Endodermal cell (in vitro differentiated cells): ENCODE results near the gene DOK7. TPM values are rescaled to one million over a fixed set of nuclear protein-coding genes. Genes with fewer than 3 reads are reported as not detected.

ENCODE experiments used
- DNase-seq: peaks from one replicate; pipeline ENCODE4 v3.0.0-alpha.2; 2017
- H3K27ac ChIP-seq: 2 replicates; pipeline ENCODE4 v1.5.1; 2013; ENCODE audit warnings: mild to moderate bottlenecking, low read depth, low read length, moderate library complexity
- H3K27me3 ChIP-seq: 2 replicates; pipeline ENCODE4 v1.6.1; 2013; ENCODE audit warnings: mild to moderate bottlenecking, low read length, moderate library complexity; ENCODE audit not compliant: insufficient read depth, control insufficient read depth, poor library complexity, severe bottlenecking
- H3K36me3 ChIP-seq: 2 replicates; pipeline ENCODE4 v1.7.0; 2013; ENCODE audit warnings: mild to moderate bottlenecking, low read length, moderate library complexity; ENCODE audit not compliant: control insufficient read depth, insufficient read depth
- H3K4me1 ChIP-seq: one replicate; pipeline ENCODE4 v1.7.0; 2013; ENCODE audit warnings: low read length; ENCODE audit not compliant: control insufficient read depth, insufficient read depth
- H3K4me3 ChIP-seq: 2 replicates; pipeline ENCODE4 v1.5.1; 2013; ENCODE audit warnings: mild to moderate bottlenecking, low read length, moderate library complexity
- H3K9ac ChIP-seq: 2 replicates; pipeline ENCODE4 v1.6.1; 2013; ENCODE audit warnings: mild to moderate bottlenecking, low read length, moderate library complexity; ENCODE audit not compliant: poor library complexity, severe bottlenecking; ENCODE audit errors: extremely low read depth
- H3K9me3 ChIP-seq: 2 replicates; pipeline ENCODE4 v1.6.1; 2013; ENCODE audit warnings: mild to moderate bottlenecking, low read length, moderate library complexity; ENCODE audit not compliant: control insufficient read depth
- H3K27ac Mint-ChIP-seq: 2 replicates; pipeline ENCODE4 v1.8.0; 2020; ENCODE audit warnings: mixed read lengths
- H3K27me3 Mint-ChIP-seq: 2 replicates; pipeline ENCODE4 v1.8.0; 2021; ENCODE audit warnings: mild to moderate bottlenecking, mixed read lengths; ENCODE audit not compliant: insufficient read depth
- H3K36me3 Mint-ChIP-seq: 2 replicates; pipeline ENCODE4 v1.8.0; 2020; ENCODE audit warnings: low read depth, mixed read lengths
- H3K4me1 Mint-ChIP-seq: 2 replicates; pipeline ENCODE4 v1.8.0; 2020; ENCODE audit warnings: mixed read lengths
- H3K4me3 Mint-ChIP-seq: 2 replicates; pipeline ENCODE4 v1.8.0; 2020; ENCODE audit warnings: mild to moderate bottlenecking, moderate library complexity, mixed read lengths
- H3K9me3 Mint-ChIP-seq: 2 replicates; pipeline ENCODE4 v1.8.0; 2020; ENCODE audit warnings: mild to moderate bottlenecking, mixed read lengths
- WGBS, 2 experiments: methylation state at CpG; one replicate each; pipeline versions ENCODE4 v1.1.5 to v1.1.7; 2013; ENCODE audit warnings: missing lambda C conversion rate in 2 of 2, mixed read lengths in 1 of 2; ENCODE audit not compliant: insufficient coverage in 1 of 2, insufficient read length in 1 of 2; 5-methylcytosine and 5-hydroxymethylcytosine counted together
- total RNA-seq, 2 donors: library from RNA; stranded (reverse); fragmentation: NEBNext Ultra II Directional in 1 of 2; extraction: Animal tissue kit (Norgen Biotek cat#: 25700) in 1 of 2; gene quantifications; 2 replicates in 1 of 2; 3 replicates in 1 of 2; pipeline ENCODE4 v1.2.1, GENCODE V29; 2021
- TF ChIP-seq, protein P1 (sequence below): fragments of 200-600 bp; sonication (generic); conservative IDR thresholded peaks from 2 replicates; pipeline ENCODE4 v1.5.0; 2021; ENCODE audit warnings: antibody characterized with exemption, mild to moderate bottlenecking

Gene DOK7
- total RNA-seq, 2 donors from 2014 or later = 0.38 to 1.3 TPM

DNA sequence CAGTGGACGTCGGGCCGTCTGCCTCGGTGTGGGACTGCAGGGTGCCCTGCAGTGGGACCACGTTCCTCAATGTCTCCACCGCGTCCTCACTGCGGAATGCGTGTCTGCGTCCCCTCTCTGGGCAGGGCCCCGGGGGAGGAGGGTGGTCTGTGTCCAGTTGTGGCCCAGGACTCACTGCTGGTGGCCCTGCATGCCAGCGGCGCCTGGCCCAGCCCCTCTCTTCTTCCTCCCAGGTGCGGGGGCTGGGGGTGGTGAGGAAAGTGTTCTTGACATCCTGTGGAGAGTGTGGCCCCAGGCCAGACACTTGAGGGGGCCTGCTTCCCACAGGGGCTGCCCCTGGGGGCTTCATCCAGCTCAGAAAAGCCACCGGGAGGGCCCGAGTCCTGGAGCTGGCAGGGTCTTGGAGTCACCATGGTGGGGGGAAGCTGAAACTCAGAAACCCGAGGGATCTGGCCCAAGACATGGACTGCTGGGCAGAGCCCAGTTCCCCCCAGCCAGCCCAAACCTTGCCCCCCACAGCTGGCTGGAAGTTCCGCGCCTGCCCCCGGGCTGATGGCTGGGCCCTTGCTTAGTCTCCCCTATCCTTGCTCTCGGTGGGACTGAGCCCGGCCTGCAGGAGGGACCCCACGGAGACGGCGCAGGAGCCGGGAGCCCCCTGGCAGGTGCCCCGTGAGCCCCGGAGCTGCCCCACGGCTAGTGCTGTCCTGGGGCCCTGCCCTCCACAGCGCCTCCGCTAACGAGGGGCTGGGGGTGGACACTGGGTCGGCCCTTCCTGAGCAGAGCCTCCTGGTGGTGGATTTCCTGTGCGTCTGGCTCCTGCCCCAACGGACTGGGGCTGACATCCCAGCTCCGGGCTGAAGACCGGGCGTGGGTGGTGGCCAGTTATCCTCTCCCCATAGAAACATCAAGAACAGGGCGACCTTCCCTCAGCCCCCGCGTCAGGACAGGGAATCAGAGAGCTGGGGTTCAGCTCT, 2.9 kb downstream of the DOK7 start:
- no peaks in the 10 kb centered on the region for H3K9me3 ChIP-seq
- Mint-ChIP-seq H3K36me3 (no peaks in the 10 kb centered on the region), H3K27ac (no peak overlapping the region), H3K4me1 (no peaks in the 10 kb centered on the region), H3K27me3 (peaks cover 21% of the 10 kb centered on the region), H3K9me3 (no peaks in the 10 kb centered on the region), H3K4me3 (no peak overlapping the region)
- no peak overlapping the region for H3K4me3 ChIP-seq
- H3K36me3 ChIP-seq = no peaks in the 10 kb centered on the region
- 86 to 88% methylated on average over 16 to 41 of the region's 41 CpGs for WGBS, 2 experiments
- H3K9ac ChIP-seq = no peak overlapping the region
- H3K27me3 ChIP-seq = peaks cover 27% of the 10 kb centered on the region
- no peaks in the 10 kb centered on the region for H3K4me1 ChIP-seq
- DNase-seq = peak; percentile 86
- TF ChIP-seq, protein P1, sequence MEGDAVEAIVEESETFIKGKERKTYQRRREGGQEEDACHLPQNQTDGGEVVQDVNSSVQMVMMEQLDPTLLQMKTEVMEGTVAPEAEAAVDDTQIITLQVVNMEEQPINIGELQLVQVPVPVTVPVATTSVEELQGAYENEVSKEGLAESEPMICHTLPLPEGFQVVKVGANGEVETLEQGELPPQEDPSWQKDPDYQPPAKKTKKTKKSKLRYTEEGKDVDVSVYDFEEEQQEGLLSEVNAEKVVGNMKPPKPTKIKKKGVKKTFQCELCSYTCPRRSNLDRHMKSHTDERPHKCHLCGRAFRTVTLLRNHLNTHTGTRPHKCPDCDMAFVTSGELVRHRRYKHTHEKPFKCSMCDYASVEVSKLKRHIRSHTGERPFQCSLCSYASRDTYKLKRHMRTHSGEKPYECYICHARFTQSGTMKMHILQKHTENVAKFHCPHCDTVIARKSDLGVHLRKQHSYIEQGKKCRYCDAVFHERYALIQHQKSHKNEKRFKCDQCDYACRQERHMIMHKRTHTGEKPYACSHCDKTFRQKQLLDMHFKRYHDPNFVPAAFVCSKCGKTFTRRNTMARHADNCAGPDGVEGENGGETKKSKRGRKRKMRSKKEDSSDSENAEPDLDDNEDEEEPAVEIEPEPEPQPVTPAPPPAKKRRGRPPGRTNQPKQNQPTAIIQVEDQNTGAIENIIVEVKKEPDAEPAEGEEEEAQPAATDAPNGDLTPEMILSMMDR = peak; percentile 78
- no peak overlapping the region for H3K27ac ChIP-seq

DNA sequence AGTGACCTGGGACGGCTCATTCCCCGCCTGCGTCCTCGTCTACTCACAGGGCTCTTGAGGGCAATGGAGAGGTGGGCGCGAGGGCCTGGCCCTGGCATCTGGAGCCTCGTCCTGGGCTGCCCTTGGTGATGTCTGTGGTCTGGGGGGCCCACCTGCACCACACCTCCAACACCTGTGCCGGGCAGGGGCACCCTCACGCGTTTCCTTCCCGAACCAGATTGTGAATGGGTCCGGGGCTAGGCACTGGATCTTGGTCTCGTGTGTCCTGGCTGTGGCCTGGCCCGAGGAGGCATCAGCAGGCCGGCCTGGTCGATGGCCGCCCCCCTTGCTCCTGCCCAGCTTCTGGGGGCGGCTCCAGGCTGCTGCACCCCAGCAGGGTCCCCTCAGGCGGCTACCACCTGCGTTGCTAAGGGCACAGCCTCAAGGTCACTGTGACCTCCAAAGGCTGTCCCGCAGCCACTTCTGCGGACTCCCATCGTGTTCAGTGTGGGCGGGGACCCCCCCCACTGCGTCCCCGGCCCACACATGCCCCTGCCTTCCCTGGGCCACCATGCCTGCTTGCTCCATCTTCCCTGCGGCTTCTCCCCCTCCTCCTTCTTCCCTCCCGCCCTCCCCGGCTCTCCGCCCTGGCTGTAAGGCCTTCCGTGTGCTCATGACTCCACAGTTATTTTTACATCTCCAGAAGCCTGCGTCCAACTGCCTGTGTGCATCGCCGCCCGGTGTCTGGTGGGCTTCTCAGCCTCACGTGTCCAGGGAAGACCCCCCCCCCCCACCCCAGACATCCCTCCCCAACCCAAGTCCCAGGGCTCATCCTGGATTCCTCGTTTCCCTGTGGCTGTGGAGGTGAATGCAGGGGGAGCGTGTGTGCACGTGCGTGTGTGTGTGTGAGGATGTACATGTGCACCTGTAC, 3.8 kb downstream of the DOK7 start:
- Mint-ChIP-seq H3K36me3 (no peaks in the 10 kb centered on the region), H3K27me3 (peaks cover 24% of the 10 kb centered on the region), H3K4me1 (no peaks in the 10 kb centered on the region), H3K4me3 (no peak overlapping the region), H3K9me3 (no peaks in the 10 kb centered on the region), H3K27ac (no peak overlapping the region)
- peaks cover 25% of the 10 kb centered on the region for H3K27me3 ChIP-seq
- DNase-seq = no peak
- no peaks in the 10 kb centered on the region for H3K36me3 ChIP-seq
- no peak overlapping the region for H3K27ac ChIP-seq
- H3K4me1 ChIP-seq = no peaks in the 10 kb centered on the region
- 90 to 93% methylated on average over 17 to 40 of the region's 40 CpGs for WGBS, 2 experiments
- no peak overlapping the region for H3K9ac ChIP-seq
- no peak overlapping the region for H3K4me3 ChIP-seq
- H3K9me3 ChIP-seq = no peaks in the 10 kb centered on the region
- TF ChIP-seq, protein P1 = peak; percentile 28

DNA sequence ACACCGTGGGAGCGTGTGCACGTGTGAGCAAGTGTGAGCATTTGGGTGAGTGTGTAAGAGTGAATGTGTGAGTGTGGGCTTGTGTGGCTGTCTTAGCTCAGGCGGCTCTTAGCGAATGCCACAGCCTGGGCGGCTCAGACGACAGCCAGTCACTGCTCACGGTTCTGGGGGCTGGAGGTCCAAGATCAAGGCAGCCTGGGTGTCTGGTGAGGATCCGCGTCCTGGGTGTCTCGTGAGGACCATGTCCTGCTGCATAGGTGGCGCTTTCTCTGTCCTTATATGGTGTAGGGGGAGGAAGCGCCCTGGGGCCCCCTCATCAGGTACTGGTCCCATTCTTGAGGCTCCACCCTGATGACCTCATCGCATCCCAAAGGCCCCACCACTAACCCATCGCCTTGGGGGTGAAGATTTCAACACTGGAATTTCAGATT, 4.5 kb downstream of the DOK7 start:
- no peaks in the 10 kb centered on the region for H3K36me3 ChIP-seq
- H3K4me3 ChIP-seq = no peak overlapping the region
- no peaks in the 10 kb centered on the region for H3K4me1 ChIP-seq
- TF ChIP-seq, protein P1 = no peak
- no peak overlapping the region for H3K4me3 Mint-ChIP-seq
- H3K27me3 ChIP-seq = peaks cover 18% of the 10 kb centered on the region
- DNase-seq = no peak
- no peaks in the 10 kb centered on the region for H3K4me1 Mint-ChIP-seq
- no peak overlapping the region for H3K9ac ChIP-seq
- 75 to 84% methylated on average over 11 to 15 of the region's 15 CpGs for WGBS, 2 experiments
- H3K36me3 Mint-ChIP-seq = no peaks in the 10 kb centered on the region
- H3K27ac ChIP-seq = no peak overlapping the region
- no peaks in the 10 kb centered on the region for H3K9me3 ChIP-seq
- H3K9me3 Mint-ChIP-seq = no peaks in the 10 kb centered on the region
- H3K27me3 Mint-ChIP-seq = peaks cover 22% of the 10 kb centered on the region
- H3K27ac Mint-ChIP-seq = no peak overlapping the region
